ENCODE results near the gene SAMD4A.
A peak's percentile ranks its signal among the peaks of the same experiment; 100 is the strongest.

SAMD4A gene

GRCh38 chr14:54718046-54718445, 151.1 kb downstream of the SAMD4A start:
- Histone ChIP-seq H3K4me3 (no peak overlapping the region), H3K27ac (peak overlapping the region in 1 of 2 donors; percentile 5)
- DNase-seq (ENCODE audit: low spot score): no peak
- no peak for TF ChIP-seq CTCF (IDR thresholded peaks at IDR 0.05)

- no peak for TF ChIP-seq CTCF (IDR thresholded peaks at IDR 0.05)
- DNase-seq (ENCODE audit: low spot score): no peak
- Histone ChIP-seq H3K27ac (peak overlapping the region in 1 of 2 donors; percentile 3), H3K4me3 (no peak overlapping the region)
Observed at GRCh38 chr14:54719406-54719805, 152.5 kb downstream of the SAMD4A start.

- no peak overlapping the region for H3K27ac ChIP-seq
- TF ChIP-seq CTCF (IDR thresholded peaks at IDR 0.05): no peak
- H3K4me3 ChIP-seq: no peak overlapping the region
- no peak for DNase-seq (ENCODE audit: low spot score)
Observed at GRCh38 chr14:54722791-54723432, 156.0 kb downstream of the SAMD4A start.

- H3K27ac ChIP-seq: no peak overlapping the region
- no peak for DNase-seq (ENCODE audit: low spot score)
- no peak overlapping the region for H3K4me3 ChIP-seq
- no peak for TF ChIP-seq CTCF (IDR thresholded peaks at IDR 0.05)
Observed at GRCh38 chr14:54724123-54724522, 157.2 kb downstream of the SAMD4A start.

- Histone ChIP-seq H3K27ac (no peak overlapping the region), H3K4me3 (no peak overlapping the region)
- DNase-seq (ENCODE audit: low spot score): no peak
- no peak for TF ChIP-seq CTCF (IDR thresholded peaks at IDR 0.05)
Observed at GRCh38 chr14:54724676-54725325, 157.9 kb downstream of the SAMD4A start.

GRCh38 chr14:54725998-54726397, 159.1 kb downstream of the SAMD4A start:
- Histone ChIP-seq H3K27ac (no peak overlapping the region), H3K4me3 (no peak overlapping the region)
- TF ChIP-seq CTCF (IDR thresholded peaks at IDR 0.05): no peak
- DNase-seq (ENCODE audit: low spot score): no peak

GRCh38 chr14:54727929-54728328, 161.0 kb downstream of the SAMD4A start:
- DNase-seq (ENCODE audit: low spot score): no peak
- Histone ChIP-seq H3K27ac (no peak overlapping the region), H3K4me3 (no peak overlapping the region)
- TF ChIP-seq CTCF (IDR thresholded peaks at IDR 0.05): no peak

Data from coronary artery (tissue), 2 donors.